Uterus (tissue), 4 donors: ENCODE results near the gene ROPN1. TPM values are rescaled to one million over a fixed set of nuclear protein-coding genes. Genes with fewer than 3 reads are reported as not detected.
"Not testable (repeated sequence)": the region's sequence is repeated elsewhere in the genome, so short reads cannot be mapped to it uniquely, and the experiment has no call there.

Source experiments
- DNase-seq, 2 donors: peaks; one replicate each; pipeline ENCODE4 v3.0.0-alpha.2; 2019 to 2020
- H3K27ac ChIP-seq, 2 donors: fragments of 200-600 bp; sonication (generic); 1 replicate in 1 of 2; 2 replicates in 1 of 2; pipeline ENCODE4 v1.5.1; 2016 to 2018
- H3K27me3 ChIP-seq, 2 donors: fragments of 200-600 bp; sonication (generic); one replicate each; pipeline ENCODE4 v1.5.1; 2018 to 2019; ENCODE audit warnings: control low read depth in 1 of 2
- H3K36me3 ChIP-seq, 2 donors: fragments of 200-600 bp; sonication (generic); one replicate each; pipeline ENCODE4 v1.5.1; 2019; ENCODE audit warnings: control low read depth in 1 of 2
- H3K4me1 ChIP-seq, 2 donors: fragments of 200-600 bp; sonication (generic); one replicate each; pipeline ENCODE4 v1.5.1; 2018 to 2019; ENCODE audit warnings: control low read depth in 1 of 2
- H3K4me3 ChIP-seq, 2 donors: fragments of 200-600 bp; sonication (generic); 1 replicate in 1 of 2; 2 replicates in 1 of 2; pipeline ENCODE4 v1.5.1; 2018 to 2019; ENCODE audit warnings: mild to moderate bottlenecking in 1 of 2
- H3K9me3 ChIP-seq, 2 donors: fragments of 200-600 bp; sonication (generic); one replicate each; pipeline ENCODE4 v1.5.1; 2019; ENCODE audit warnings: control low read depth in 1 of 2
- POLR2A ChIP-seq, 2 donors: fragments of 450-650 bp; IDR thresholded peaks; one replicate each; pipeline ENCODE4 v1.6.1; 2016; ENCODE audit warnings: antibody characterized with exemption in 2 of 2, mild to moderate bottlenecking in 1 of 2, moderate library complexity in 1 of 2
- intact Hi-C: fragments of 100-400 bp; cut with DNase I; formaldehyde crosslinking; loops from one replicate; pipeline ENCODE4 v1.15.1; 2023; ENCODE audit warnings: low total_unique reads
- total RNA-seq, 4 donors: library from RNA; depleted of rRNA in 3 of 4; stranded (reverse); fragments of >200 nt in 3 of 4; gene quantifications; one replicate each; pipeline versions ENCODE4 v1.1.0 to v1.2.4, GENCODE V29; 2014 to 2023
- TF ChIP-seq, protein P1 (sequence below), 4 experiments: fragments of 200-600 bp in 2 of 4; fragments of 450-650 bp in 2 of 4; sonication (generic) in 2 of 4; IDR thresholded peaks; one replicate each; pipeline ENCODE4 v1.5.1; 2016 to 2019; ENCODE audit warnings: antibody characterized with exemption in 4 of 4, mild to moderate bottlenecking in 2 of 4, moderate library complexity in 1 of 4
- donor health status: DM: yes; HTN: yes; CAD: no.

Gene ROPN1
- total RNA-seq, 4 donors from 2014 or later, result not detected

GRCh38 chr3:123979525-123980501 lies 12.1 kb downstream of the ROPN1 start:
- intact Hi-C loops, H3K4me1 ChIP-seq, H3K9me3 ChIP-seq, H3K36me3 ChIP-seq, H3K27me3 ChIP-seq: not testable (repeated sequence)
- peak overlapping the region; percentile 16 to 22 for H3K4me3 ChIP-seq
- DNase-seq, result peak; percentile 36 to 46
- TF ChIP-seq, protein P1, sequence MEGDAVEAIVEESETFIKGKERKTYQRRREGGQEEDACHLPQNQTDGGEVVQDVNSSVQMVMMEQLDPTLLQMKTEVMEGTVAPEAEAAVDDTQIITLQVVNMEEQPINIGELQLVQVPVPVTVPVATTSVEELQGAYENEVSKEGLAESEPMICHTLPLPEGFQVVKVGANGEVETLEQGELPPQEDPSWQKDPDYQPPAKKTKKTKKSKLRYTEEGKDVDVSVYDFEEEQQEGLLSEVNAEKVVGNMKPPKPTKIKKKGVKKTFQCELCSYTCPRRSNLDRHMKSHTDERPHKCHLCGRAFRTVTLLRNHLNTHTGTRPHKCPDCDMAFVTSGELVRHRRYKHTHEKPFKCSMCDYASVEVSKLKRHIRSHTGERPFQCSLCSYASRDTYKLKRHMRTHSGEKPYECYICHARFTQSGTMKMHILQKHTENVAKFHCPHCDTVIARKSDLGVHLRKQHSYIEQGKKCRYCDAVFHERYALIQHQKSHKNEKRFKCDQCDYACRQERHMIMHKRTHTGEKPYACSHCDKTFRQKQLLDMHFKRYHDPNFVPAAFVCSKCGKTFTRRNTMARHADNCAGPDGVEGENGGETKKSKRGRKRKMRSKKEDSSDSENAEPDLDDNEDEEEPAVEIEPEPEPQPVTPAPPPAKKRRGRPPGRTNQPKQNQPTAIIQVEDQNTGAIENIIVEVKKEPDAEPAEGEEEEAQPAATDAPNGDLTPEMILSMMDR (IDR thresholded peaks at IDR 0.05), result peak; percentile 61 to 74 (median 64)
- peak overlapping the region in 1 of 2 donors; percentile 38 for H3K27ac ChIP-seq

- H3K4me3 ChIP-seq, H3K27ac ChIP-seq, DNase-seq, intact Hi-C loops, H3K36me3 ChIP-seq, H3K4me1 ChIP-seq, H3K9me3 ChIP-seq, H3K27me3 ChIP-seq: not testable (repeated sequence)
Measured at GRCh38 chr3:123976904-123977303, 15.0 kb downstream of the ROPN1 start.

DNA sequence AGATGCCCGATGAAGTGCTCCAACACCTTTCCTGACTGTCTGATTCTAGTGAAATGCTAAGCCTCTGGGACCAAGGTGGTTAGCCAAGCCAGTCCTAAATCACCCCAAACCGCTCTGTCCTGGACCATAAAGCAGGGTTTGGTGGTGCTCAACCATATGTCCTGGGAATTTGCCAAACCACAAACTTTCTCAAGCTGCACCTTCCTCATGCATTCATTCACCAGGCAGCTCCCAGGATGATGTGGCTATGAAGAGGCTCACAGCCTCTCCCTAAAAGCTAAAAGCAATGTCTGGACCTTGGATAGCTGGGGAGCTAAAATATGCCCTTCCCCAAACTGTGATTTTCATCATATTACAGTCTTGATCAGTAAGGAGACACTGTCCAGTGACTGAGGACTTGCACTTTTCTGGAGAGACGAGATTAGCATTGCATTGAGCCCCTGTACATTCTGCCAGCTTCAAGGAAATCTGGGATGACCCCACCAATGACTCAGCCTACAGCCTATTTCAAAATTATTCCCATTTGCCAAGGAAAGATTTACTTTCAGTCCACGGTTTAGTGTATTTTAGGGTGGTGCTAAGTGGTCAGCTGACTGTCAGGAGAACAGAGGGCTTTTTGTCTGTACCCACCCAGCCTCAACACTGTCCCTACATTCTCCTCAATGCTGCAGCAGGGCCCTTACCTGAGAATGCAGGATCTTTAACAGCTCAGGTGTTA lies 15.6 kb downstream of the ROPN1 start:
- intact Hi-C loops, H3K9me3 ChIP-seq, H3K4me3 ChIP-seq, H3K4me1 ChIP-seq, DNase-seq, H3K36me3 ChIP-seq, H3K27me3 ChIP-seq, H3K27ac ChIP-seq: not testable (repeated sequence)

DNA sequence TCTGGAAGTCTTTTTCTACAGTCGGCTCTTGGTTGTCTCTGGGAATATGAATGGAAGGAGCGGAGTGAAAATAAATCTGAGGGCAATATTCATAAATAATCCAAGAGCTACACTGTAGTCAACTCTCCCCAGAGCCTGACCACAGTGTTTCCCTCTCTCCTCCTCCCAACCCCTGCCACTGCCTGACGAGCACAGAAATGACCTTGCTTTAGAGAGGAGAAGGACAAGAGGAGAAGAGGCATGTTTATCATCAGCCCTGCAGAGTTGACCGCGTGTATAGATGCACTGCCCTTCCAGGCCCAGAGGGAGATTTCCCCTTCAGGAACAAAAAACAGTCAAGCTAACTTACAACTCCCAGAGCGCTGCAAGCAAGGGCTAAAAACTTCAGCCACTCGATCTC lies 16.9 kb downstream of the ROPN1 start:
- not testable (repeated sequence) for DNase-seq, H3K9me3 ChIP-seq

DNA sequence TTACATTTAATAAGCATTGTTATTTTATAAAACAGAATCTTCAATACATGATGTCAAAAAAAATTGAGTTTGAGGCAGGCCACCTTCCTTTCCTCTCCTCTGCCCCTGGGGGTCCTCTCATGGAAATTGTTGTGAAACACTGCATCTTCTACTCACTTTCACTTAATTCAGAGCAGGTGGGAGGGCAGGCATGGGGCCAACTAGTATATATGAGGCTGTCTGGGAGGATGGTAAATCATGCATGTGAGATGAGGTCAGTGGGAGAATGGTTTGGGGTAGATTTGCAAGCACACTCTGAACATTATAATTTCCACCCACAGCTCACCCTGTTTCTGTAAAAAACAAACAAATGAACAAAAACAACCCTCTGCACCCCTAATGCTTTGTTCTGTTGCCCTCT lies 20.5 kb downstream of the ROPN1 start:
- no peaks in the 10 kb centered on the region for H3K36me3 ChIP-seq
- H3K4me1 ChIP-seq, result no peaks in the 10 kb centered on the region
- H3K4me3 ChIP-seq, result no peak overlapping the region
- no peak for DNase-seq
- TF ChIP-seq, protein P1 (IDR thresholded peaks at IDR 0.05), result no peak
- no peak for TF ChIP-seq POLR2A (IDR thresholded peaks at IDR 0.05)
- intact Hi-C loops, result no loop called here
- no peaks in the 10 kb centered on the region for H3K27me3 ChIP-seq
- no peak overlapping the region for H3K27ac ChIP-seq
- no peaks in the 10 kb centered on the region for H3K9me3 ChIP-seq

More for the DNA sequence above, 16.9 kb downstream of the ROPN1 start:
- H3K4me1 ChIP-seq, H3K27ac ChIP-seq, intact Hi-C loops, H3K27me3 ChIP-seq, H3K4me3 ChIP-seq, H3K36me3 ChIP-seq: not testable (repeated sequence)

GRCh38 chr3:123967260-123967659 lies 24.7 kb downstream of the ROPN1 start:
- DNase-seq, result not testable (repeated sequence)

DNA sequence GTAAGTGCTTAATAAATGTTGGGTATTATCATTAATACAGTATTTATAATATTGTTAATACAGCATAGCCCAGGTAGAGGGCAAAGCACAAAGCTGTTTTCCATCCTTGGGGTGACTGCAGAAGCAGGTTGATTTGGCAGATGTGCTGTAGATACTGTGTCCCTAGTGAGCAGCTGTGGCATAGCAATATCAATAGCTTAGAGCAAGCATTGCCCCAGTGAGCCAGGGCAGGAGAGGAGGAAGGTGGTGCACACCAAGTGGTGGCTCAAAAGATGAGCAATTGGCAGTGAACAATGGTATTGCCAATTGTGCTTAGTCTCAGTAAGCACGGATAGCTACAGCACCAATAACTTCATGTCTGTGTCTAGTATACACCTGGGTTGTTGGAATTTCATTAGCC lies 25.1 kb downstream of the ROPN1 start:
- DNase-seq, H3K27me3 ChIP-seq, H3K36me3 ChIP-seq, intact Hi-C loops, H3K27ac ChIP-seq, H3K4me1 ChIP-seq, H3K4me3 ChIP-seq, H3K9me3 ChIP-seq: not testable (repeated sequence)

More at GRCh38 chr3:123967260-123967659, 24.7 kb downstream of the ROPN1 start:
- H3K4me1 ChIP-seq, H3K27me3 ChIP-seq, H3K9me3 ChIP-seq, intact Hi-C loops, H3K27ac ChIP-seq, H3K36me3 ChIP-seq, H3K4me3 ChIP-seq: not testable (repeated sequence)

DNA sequence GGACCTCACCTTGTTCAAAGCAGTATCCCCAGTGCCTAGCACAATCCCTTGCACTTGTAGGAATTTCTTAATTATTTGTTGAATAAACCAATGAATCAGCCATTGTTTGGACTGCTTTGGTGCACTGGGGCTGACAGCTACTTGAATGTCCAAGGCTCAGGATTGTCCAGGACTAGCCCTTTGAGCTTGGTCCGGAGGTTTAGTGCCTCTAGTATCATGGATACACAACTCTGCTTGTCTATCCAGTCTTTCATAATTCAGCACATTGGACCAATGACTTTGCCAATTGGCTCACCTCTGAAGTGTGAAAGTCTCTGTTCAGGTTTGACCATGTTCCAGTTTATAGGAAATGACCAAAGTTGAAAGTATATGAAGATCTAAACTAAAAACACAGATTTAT lies 27.1 kb downstream of the ROPN1 start:
- H3K27ac ChIP-seq, H3K4me1 ChIP-seq, H3K9me3 ChIP-seq, H3K27me3 ChIP-seq, H3K36me3 ChIP-seq, DNase-seq, H3K4me3 ChIP-seq, intact Hi-C loops: not testable (repeated sequence)
